ENCODE data around the gene SLC38A11.
"Not testable (repeated sequence)": the region's sequence is repeated elsewhere in the genome, so short reads cannot be mapped to it uniquely, and the experiment has no call there.

Gene SLC38A11

GRCh38 chr2:164875334-164876205, 79.8 kb downstream of the SLC38A11 start:
- no peak for DNase-seq

GRCh38 chr2:164873210-164873908, 82.0 kb downstream of the SLC38A11 start:
- DNase-seq: no peak

- DNase-seq: no peak
Measured at GRCh38 chr2:164871404-164871803, 83.9 kb downstream of the SLC38A11 start.

- DNase-seq: no peak
Measured at GRCh38 chr2:164869420-164869772, 85.9 kb downstream of the SLC38A11 start.

- DNase-seq: no peak
Measured at GRCh38 chr2:164868563-164869419, 86.5 kb downstream of the SLC38A11 start.

GRCh38 chr2:164867779-164868397, 87.4 kb downstream of the SLC38A11 start:
- no peak for DNase-seq

- DNase-seq: not testable (repeated sequence)
Measured at GRCh38 chr2:164866381-164866780, 88.9 kb downstream of the SLC38A11 start.

GRCh38 chr2:164860694-164861042, 94.7 kb downstream of the SLC38A11 start:
- DNase-seq: no peak

- not testable (repeated sequence) for DNase-seq
Measured at GRCh38 chr2:164859906-164860693, 95.2 kb downstream of the SLC38A11 start.

- DNase-seq: no peak
Measured at GRCh38 chr2:164859251-164859818, 96.0 kb downstream of the SLC38A11 start.

GRCh38 chr2:164852086-164852485, 103.2 kb downstream of the SLC38A11 start:
- no peak for DNase-seq

GRCh38 chr2:164850235-164850634, 105.1 kb downstream of the SLC38A11 start:
- no peak for DNase-seq

- DNase-seq: no peak
Measured at GRCh38 chr2:164849506-164849905, 105.8 kb downstream of the SLC38A11 start.

GRCh38 chr2:164847981-164848741, 107.2 kb downstream of the SLC38A11 start:
- DNase-seq: no peak

GRCh38 chr2:164847291-164847690, 108.0 kb downstream of the SLC38A11 start:
- no peak for DNase-seq

- no peak for DNase-seq
Measured at GRCh38 chr2:164846276-164846675, 109.0 kb downstream of the SLC38A11 start.

Data from NCI-H526 treated with DMSO at 0.1 percent for 48 hours (cell line).